NCI-H524 (cell line): ENCODE results near the gene CCDC183.
A peak's percentile ranks its signal among the peaks of the same experiment; 100 is the strongest.
"Not testable (repeated sequence)": the region's sequence is repeated elsewhere in the genome, so short reads cannot be mapped to it uniquely, and the experiment has no call there.

ENCODE experiments used
- DNase-seq, 2 experiments: peaks; one replicate each; lab custom pipeline; 2025; lab: John Stamatoyannopoulos, UW

The CCDC183 gene

DNA sequence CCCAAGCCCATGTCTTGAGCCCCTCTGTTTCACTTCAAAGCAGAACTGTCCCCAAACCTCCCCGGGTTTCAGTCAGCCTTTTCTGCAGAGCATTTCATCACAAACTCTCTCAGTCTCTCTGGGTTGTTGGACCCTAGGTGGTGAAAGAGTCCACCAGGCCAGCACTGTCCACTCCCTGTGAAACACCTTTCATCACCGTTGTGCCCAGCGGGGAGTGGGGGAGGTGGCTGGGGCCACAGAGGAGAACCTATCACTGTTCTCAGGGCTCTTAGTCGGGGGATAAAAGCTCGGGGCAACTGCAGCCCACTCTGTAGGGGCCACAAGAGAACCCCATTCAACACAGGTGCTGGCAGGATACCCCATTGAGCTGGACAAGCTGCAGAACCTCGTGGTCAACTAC, 6.2 kb downstream of the CCDC183 start:
- DNase-seq = no peak

DNA sequence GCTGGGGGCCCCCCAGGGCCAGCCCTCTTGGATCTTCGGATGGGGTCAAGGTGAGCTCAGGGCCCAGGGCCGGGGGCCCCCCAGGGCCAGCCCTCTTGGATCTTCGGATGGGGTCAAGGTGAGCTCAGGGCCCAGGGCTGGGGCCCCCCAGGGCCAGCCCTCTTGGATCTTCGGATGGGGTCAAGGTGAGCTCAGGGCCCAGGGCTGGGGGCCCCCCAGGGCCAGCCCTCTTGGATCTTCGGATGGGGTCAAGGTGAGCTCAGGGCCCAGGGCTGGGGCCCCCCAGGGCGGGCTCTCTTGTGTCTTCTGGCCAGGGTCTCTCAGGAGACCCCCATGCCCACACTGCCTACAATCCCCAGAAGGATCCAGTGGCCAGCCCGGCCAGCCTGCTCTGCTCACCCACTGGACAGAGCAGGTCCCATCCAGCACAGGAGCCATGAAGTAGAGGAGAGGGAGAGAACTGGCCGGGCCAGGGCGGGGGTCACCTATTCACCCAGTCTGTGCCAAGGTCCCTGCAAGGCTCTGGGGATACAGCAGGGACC, 6.9 kb downstream of the CCDC183 start:
- not testable (repeated sequence) for DNase-seq

DNA sequence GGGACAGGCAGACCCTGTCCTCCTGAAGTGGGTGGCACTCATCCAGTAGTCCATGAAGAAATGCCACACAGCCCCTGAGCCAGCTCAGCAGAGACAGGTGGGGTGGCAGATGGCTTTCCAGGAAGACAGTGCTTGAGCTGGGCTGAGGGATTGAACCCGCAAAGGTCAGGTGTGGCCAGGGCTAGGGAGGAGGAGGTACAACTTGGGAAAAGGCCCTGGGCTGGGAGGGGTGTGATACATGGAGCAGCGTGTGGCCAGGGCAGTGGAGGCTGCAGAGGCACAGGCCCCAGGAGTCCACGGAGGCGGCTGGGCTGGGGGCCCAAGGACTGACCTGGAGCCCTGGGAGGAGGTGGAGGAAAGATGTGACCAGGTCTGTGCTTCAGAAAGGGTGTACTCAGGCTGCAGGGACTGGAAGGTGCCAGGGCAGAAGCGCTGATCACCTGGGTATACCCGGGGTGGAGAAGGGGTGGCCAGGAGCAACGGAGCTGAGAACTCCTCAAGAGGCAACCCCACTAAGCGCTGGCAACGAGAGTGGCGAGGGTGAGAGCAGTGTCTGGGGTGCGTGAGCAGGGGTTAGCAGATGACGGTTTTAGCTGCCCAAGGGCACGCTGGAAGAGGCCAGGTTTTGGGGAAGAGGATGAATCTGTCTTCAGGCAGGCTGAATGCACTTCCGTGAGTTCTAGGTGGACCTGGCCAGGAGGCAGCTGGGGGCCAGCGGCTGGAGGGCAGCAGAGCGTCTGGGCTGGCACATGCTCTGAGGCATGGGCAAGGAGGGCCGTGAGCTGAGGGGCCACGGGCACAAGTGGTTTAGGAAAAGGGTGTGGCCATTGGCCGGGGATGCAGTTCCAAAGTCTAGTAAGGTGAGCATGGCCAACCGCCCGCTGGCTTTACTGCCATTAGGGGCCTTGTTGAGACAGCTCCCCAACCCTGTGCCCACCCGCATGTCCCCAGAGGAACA, 7.7 kb downstream of the CCDC183 start:
- peak; percentile 70 to 85 for DNase-seq

DNA sequence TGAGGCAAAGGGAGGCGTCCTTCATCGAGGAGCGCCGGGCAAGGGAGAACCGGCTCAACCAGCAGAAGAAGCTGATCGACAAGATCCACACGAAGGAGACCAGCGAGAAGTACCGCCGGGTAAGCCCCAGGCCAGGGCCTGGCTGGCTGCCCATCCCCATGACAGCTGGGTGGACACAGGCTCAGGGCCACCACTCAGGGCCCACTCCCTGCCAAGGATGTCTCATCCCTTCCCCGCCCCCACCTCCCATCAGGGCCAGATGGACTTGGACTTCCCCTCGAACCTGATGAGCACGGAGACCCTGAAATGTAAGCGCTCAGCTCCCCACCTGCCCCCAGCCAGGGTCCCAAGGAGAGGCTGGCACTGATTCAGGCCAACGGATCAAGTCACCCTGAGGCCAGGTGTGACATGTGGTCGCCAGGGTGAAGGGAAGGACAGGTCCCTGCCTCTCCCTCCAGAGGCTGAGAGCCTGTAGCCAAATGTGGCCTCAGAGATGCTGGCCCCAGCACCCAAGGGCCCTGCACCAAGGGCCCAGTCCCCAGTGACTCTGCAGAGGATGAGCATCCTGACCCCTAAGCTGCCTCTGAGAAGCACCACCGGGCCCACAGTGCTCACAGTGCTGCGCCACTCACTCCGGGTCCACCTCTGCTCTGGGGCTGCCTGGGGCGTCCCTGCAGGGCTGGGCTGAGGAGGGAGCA, 8.5 kb downstream of the CCDC183 start:
- peak in 1 of 2 experiments; percentile 25 for DNase-seq

DNA sequence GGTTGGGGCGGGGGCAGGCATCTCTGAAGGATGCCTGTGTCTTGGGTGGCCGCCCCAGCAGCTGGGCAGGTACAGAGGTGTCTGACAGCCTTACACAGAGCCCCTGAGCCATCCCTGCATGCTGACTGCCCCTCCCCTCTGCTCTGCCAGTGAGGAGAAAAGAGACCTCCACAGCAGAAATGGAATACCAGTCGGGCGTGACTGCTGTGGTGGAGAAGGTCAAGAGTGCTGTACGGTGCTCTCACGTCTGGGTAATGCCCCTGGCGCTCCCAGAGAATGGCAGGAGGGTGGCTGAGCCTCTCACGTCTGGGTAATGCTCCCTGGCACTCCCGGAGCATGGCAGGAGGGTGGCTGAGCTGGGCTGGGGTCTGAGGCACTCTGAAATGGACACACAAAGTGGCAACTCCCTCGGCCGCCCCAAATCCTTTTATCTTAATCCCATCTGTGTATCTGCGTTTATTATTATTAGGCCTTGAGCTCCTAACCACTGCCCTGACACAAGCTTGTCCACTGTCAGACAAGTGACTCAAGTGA, 9.1 kb downstream of the CCDC183 start:
- no peak for DNase-seq

DNA sequence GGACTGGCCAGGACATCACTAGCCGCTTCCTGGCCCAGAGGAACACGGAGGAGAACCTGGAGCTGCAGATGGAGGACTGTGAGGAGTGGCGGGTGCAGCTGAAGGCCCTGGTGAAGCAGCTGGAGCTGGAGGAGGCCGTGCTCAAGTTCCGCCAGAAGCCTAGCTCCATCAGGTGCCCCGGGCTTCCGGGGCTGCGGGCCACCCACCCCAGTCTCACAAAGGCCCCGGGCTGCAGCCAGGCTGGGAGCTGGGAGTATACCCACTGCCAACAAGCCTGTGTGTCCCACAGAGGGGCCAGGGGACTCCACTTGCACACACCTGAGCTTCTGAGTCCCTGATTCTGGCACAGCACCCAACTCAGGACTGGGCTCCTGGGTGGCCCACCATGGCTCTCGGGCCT, 9.9 kb downstream of the CCDC183 start:
- DNase-seq = no peak

DNA sequence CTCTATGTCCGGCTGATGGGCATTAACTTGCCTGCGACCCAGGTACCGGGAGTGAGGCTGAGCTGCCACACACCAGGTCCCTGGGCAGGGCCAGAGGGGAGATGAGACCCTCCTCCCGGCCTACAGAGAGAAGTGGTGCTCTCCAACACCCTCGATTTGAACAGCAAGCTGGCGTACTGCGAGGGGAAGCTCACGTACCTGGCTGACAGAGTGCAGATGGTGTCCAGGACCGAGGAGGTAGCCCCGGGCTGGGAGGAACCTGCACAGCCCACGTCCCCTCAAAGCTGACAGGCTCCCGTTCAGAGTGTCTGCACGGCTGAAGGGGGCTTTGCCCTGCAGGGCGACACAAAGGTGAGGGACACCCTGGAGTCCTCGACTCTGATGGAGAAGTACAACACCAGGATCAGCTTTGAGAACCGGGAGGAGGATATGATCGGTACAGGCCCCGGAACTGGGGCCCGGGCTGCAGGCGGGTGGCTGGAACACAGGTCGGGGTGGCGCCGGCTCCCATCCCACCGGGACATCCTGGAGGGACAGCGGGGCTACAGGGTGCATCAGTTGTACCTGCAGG, 10.6 kb downstream of the CCDC183 start:
- no peak for DNase-seq

DNA sequence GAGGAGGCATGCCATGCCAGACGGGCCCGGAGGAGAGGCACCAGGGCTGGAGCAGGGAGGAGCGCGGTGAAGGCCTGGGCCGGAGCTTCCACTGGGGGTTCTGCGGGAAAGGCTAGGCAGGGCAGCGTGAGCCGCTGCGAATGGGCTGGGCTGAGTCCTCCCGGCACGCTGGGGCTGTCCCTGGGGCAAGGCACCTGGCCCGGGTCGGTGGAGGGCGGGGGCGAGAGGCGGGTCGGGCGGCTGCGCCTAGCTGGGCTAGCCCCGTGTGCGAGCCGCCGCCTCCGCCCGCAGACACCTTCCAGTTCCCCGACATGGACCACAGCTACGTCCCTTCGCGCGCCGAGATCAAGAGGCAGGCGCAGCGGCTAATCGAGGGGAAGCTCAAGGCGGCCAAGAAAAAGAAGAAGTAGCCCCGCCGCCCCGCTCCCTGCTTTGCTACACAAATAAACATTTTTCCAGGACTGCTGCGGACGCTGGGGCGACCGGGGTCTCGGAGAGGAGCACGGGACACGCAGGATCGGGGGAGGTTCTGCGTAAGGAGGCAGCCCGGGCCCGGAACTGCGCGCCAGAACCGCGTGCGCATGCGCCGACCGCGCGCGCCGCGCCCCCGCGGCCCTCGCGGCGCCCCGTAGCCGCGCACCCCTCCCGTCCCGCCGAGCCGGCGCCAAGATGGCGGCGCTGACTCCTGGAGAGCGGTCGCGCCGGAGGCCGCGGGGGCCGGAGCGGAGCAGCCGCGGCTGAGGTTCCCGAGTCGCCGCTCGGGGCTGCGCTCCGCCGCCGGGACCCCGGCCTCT, 11.3 kb downstream of the CCDC183 start, which contains the start of gene RABL6:
Gene RABL6, plus strand, starts transcription at position 668 of the 794 bp plus-strand sequence. CDS start 249 bp downstream, outside the sequence.
- DNase-seq = peak; percentile 61 to 80

DNA sequence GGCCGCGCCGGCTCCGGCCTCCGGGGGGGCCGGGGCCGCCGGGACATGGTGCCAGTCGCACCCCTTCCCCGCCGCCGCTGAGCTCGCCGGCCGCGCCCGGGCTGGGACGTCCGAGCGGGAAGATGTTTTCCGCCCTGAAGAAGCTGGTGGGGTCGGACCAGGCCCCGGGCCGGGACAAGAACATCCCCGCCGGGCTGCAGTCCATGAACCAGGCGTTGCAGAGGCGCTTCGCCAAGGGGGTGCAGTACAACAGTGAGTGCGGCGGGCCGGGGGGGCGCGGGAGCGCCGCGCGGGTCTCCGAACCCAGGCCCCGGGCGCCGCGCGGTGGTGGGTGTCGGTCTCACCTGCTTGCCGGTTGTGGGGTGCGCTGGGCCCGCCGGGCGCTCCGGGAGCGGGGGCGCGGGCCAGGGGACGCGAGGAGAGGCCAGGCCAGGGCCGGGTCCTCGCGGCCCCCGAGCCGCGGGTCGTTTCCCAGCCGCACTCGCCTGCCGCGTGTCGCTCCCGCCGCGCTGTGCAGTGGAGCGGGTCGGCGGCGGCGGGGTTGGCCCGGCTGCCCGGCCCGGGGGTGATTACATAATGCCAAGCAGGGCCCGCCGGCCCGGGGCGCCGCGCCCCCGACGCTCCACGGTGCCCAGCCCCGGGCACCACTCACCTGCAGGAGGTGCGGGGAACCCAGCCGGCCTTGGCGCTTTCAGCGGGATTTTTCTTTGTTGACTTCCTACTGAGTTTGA, 12.1 kb downstream of the CCDC183 start:
- DNase-seq = peak in 1 of 2 experiments; percentile 33

DNA sequence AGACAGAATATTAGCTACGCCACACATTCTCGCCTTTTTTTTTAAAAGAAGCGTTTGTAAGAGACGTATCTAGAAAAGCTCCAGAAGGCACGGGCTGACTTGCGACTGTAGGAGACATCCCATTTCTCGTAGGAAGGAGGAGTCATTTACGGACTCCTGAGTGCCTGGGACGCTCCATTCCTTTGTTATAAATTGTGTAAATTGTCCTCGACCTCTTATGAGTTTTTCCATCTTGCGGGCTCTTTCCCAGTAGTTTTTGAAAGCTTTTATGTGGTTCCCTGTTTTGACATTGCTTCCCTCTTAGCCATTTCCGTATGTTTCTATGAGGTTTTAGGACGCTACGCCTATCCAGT, 12.6 kb downstream of the CCDC183 start:
- peak in 1 of 2 experiments; percentile 28 for DNase-seq

DNA sequence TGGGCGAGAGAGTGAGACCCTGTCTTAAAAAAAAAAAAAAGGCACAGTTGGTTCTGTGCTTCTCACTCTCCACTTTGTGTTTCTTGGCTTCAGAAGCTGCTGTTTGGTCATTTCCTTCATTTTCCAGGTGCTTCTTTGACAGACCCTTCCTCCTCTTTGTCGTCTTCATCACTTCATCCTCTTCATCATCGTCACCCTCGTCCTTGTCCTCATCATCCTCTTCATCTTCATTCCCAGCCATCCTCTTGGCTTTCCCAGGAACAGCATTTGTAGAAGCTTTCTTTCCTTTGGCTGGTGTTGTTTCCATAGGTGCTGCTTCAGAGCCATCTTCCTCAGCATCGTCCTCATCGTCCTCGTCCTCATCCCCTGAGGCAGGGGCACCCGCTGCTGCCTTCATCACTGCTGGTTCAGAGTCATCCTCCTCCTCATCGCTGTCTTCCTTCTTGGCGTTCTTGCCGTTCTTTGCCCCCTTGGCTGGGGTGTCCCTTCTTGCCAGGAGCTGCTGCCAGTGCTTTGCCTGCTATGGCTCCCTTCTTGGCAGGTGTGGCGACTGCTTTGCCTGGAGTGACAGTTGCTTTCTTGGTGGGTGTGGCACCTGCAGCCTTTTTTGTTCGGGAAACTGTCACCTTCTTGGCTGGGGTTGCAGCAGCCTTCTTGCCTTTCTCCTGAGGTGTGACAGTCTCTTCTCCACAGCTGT, 18.7 kb downstream of the CCDC183 start:
- no peak for DNase-seq

DNA sequence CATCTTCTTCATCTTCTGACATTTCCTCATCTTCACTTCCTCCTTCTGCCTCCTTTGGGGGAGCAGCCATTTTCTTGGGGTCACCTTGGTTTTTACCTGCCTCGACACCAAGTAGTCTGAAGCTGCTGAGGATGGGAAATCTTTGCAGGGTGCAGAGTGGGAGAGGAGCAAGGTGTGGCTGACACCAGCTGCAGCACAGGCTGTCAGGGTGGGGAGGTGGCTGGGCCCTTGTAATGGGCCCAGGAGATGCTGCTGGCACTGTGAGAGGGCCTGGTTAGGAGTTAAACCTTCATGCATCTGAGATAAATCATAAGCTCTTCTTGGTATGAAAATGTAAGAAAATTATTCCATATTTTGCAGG, 19.3 kb downstream of the CCDC183 start:
- DNase-seq = no peak

DNA sequence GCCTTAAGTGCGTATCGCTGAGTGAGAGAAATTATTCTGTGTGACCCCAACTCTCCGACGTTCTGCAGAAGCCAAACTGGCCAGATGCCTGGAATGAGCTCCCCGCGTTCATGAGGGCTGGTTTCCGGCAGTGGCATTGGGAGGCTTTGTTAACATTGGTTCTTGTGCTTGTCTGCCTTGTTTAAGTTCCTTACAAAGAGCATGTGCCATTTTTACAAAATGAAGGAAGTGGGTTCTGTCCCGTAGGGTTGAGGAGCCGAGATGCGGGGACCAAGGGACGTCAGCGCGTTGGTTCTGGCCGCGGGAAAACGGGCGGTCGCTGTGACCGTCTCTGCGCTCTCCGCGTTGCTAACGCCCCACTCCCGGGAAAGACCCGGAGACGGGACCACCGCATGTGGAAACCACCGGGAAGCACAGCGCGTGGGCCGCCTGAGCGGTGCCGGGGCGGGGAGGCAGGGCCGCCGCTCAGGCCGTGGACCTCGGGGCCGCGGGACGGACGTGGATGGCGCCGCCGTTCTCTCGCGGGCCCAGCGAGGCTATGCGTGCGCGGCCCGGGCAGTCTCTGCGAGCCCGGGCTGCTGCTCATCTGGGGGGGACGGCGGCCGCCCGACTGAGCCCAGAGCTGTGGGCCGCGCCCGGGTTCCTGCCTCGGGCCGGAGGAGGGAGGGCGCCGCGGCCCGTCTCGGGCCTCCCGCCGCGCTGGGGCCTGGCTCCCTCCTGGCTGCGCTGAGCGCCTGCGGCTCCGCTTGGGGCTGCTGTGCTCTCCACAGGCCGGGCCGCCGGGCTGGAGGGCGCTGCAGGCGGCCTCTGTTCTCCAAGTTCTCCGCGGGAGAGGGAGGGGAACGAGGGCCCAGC, 25.1 kb downstream of the CCDC183 start:
- no peak for DNase-seq

DNA sequence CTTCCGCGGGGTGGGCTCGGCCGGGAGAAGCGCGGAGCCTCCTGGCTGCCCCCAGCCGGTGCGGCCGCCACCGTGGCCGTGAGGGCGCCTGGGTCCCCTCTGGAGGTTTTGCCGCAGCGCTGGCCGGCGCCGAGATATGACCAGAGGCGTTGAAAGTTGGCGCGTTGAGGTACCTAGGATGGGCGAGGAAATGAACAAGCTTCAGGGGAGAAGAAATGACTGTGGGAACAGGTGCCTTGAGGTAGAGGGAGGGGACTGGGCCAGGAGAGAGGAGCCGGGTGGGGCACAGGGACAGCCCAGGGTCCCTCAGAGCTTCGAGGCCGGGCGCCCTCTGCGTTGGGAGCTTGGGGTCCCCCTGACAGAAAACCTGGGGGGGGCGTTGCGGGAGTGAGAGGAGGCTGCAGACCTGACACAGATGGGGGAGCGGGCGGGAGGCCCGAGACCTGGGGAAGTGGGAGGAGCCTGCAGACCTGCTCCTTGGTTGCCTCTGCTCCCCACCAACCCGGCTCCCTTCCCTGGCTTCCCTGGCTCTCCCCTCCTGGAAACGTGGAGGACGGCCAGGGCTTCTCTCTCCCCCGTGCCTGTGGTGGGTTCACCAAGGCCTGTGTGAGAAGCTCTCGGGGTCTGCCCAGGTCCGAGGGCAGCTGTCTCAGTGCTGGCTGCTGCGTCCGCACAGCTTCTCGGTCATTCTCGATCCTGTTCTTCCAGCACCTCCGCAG, 25.8 kb downstream of the CCDC183 start:
- no peak for DNase-seq

DNA sequence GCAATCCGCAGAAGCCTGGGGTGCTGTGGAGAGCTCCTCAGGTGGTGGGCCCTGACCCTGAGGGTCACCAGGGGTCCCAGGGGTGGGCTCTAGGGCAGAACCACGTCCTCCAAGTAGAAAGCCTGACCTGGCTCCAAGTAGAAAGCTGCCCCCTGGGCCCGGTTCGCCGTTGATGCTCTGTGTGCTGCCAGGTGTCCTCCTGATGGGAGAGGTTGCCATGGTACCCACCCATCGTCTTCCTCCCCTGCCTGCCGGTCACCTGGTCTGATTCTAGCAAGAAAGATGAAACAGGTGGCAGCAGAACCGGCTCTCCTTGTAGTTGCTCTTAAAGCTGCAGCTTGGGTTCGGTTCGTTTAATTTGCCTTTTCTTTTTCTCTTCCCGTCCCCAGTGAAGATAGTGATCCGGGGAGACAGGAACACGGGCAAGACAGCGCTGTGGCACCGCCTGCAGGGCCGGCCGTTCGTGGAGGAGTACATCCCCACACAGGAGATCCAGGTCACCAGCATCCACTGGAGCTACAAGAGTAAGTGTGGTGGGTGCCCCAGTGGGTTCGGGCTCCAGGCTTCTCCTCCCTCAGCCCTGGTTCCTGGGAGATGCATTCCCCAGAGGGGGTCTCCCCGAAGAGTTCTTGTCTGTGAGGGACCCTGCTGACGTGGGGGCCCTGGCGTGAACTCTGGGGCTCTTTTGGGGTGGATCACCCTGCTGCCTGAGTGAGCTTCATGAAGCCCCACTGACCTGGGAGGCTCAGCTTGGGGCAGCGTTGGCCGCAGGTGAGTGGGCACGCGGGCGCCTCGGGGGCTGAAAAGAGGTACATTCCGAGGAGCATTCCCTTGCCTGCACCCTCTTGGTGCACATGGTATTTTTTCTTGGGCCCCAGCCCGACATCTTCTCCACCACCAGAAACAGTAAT, 27.3 kb downstream of the CCDC183 start:
- DNase-seq = no peak

DNA sequence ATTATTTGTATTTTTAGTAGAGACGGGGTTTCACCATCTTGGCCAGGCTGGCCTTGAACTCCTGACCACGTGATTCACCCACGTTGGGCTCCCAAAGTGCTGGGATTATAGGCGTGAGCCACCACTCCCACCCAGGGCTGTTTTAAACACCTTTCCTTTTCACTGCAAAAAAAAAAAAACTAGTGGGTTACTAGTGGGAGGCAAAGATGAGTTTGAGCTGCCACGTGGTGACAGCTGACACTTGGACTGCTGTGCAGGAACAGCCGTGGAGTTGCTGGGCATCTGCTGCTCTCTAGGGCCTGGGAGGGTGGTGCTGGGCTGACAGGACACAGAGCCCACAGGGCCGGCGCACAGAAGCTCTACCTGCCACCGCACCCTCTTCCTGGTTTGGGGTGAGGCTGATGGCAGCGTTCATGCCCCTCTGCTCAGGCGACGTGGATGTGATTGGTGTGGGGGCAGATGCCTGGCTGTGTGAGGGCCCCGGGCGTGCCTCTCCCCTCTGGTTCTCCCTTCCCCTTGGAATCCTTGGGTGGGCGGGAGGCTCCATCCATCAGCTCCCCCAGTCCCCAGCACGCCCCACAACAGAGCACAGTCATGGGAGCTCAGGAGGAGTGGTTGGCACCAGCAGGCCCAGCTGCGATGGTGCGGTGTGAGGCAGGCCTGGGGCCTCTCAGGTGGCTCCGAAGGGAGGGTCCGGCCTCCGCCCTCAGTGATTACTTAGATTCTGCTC, 28.5 kb downstream of the CCDC183 start:
- no peak for DNase-seq
